PC-3 (cell line): Measurements from ENCODE around the gene SLC6A17. TPM values are rescaled to one million over a fixed set of nuclear protein-coding genes. Genes with fewer than 3 reads are reported as not detected.

Source experiments
- ATAC-seq: fragments of 200-7000 bp; cut with Tn5 transposase; 2 replicates; pipeline ENCODE4 v1.9.1; 2020; ENCODE audit warnings: mild to moderate bottlenecking, moderate library complexity
- BruUV-seq: library from RNA; stranded (reverse); fragments of 400-500 nt; replicated peaks from 2 replicates; lab custom pipeline; 2021; lab: Mats Ljungman, UMichigan
- CTCF ChIA-PET: fragments of 300-600 bp; sonication (Branson Sonifier 250); formaldehyde crosslinking; loops from one replicate; lab custom pipeline; 2022; ENCODE audit warnings: antibody characterized with exemption; lab: Charles Lee
- POLR2A ChIA-PET: fragments of 300-600 bp; sonication (Branson Sonifier 250); formaldehyde crosslinking; loops from one replicate; lab custom pipeline; 2022; ENCODE audit warnings: antibody characterized with exemption; ENCODE audit not compliant: unreplicated experiment; lab: Charles Lee
- DNase-seq: peaks from one replicate; pipeline ENCODE4 v3.0.0-alpha.2; 2015
- H2AFZ ChIP-seq: fragments of 300-600 bp; sonication (generic); 2 replicates; pipeline ENCODE4 v1.6.0; 2016; ENCODE audit warnings: antibody characterized with exemption, low read length
- H3F3A ChIP-seq: fragments of 300-600 bp; sonication (generic); one replicate; pipeline ENCODE4 v1.6.0; 2017; ENCODE audit warnings: antibody characterized with exemption, low read length, control low read depth, mild to moderate bottlenecking; ENCODE audit not compliant: unreplicated experiment
- H3K27ac ChIP-seq: fragments of 300-600 bp; sonication (generic); 2 replicates; pipeline ENCODE4 v1.5.1; 2016; ENCODE audit warnings: mild to moderate bottlenecking, low read length
- H3K27me3 ChIP-seq: fragments of 300-600 bp; sonication (generic); 2 replicates; pipeline ENCODE4 v1.6.1; 2016; ENCODE audit warnings: low read length, mixed read lengths
- H3K36me3 ChIP-seq: fragments of 300-600 bp; sonication (generic); 2 replicates; pipeline ENCODE4 v1.6.1; 2016; ENCODE audit warnings: low read depth, mixed run types, low read length, mixed read lengths
- H3K4me1 ChIP-seq: fragments of 300-600 bp; sonication (generic); 2 replicates; pipeline ENCODE4 v1.5.1; 2016; ENCODE audit warnings: low read length; ENCODE audit not compliant: insufficient read depth
- H3K4me2 ChIP-seq: fragments of 300-600 bp; sonication (generic); 2 replicates; pipeline ENCODE4 v1.6.0; 2016; ENCODE audit warnings: low read length
- H3K4me3 ChIP-seq: fragments of 300-600 bp; sonication (generic); 2 replicates; pipeline ENCODE4 v1.5.1; 2016; ENCODE audit warnings: mild to moderate bottlenecking, low read length, mixed read lengths
- H3K79me2 ChIP-seq: fragments of 300-600 bp; sonication (generic); 2 replicates; pipeline ENCODE4 v1.6.1; 2017; ENCODE audit warnings: low read length, mixed read lengths
- H3K9ac ChIP-seq: fragments of 300-600 bp; sonication (generic); 2 replicates; pipeline ENCODE4 v1.6.0; 2016; ENCODE audit warnings: mild to moderate bottlenecking, low read length
- H3K9me2 ChIP-seq: fragments of 300-600 bp; sonication (generic); replicated peaks from 2 replicates; pipeline ENCODE4 v1.6.1; 2016; ENCODE audit warnings: mixed run types, low read length, mixed read lengths
- H3K9me3 ChIP-seq: fragments of 300-600 bp; sonication (generic); 2 replicates; pipeline ENCODE4 v1.6.1; 2016; ENCODE audit warnings: low read length, mixed read lengths
- H4K20me1 ChIP-seq: fragments of 300-600 bp; sonication (generic); 2 replicates; pipeline ENCODE4 v1.6.1; 2016; ENCODE audit warnings: low read length, mixed read lengths
- EZH2 ChIP-seq: fragments of 300-600 bp; sonication (generic); IDR thresholded peaks from one replicate; pipeline ENCODE4 v1.6.1; 2017; ENCODE audit warnings: antibody characterized with exemption, mild to moderate bottlenecking, low read length; ENCODE audit not compliant: unreplicated experiment
- EZH2phosphoT487 ChIP-seq: fragments of 300-600 bp; sonication (generic); IDR thresholded peaks from 2 replicates; pipeline ENCODE4 v1.6.1; 2018; ENCODE audit warnings: mild to moderate bottlenecking, antibody characterized with exemption, low read length, borderline replicate concordance
- intact Hi-C: fragments of 100-400 bp; cut with micrococcal nuclease; formaldehyde crosslinking; loops from 2 replicates; pipeline ENCODE4 v1.9.0; 2023
- total RNA-seq: library from RNA; depleted of rRNA; stranded (reverse); fragments of >200 nt; gene quantifications from 2 replicates; pipeline ENCODE4 v1.2.3, GENCODE V29; 2014
- TF ChIP-seq, protein P1 (sequence below): fragments of 300-600 bp; sonication (generic); conservative IDR thresholded peaks from 2 replicates; pipeline ENCODE4 v1.5.1; 2017; ENCODE audit warnings: antibody characterized with exemption, low read depth, mild to moderate bottlenecking, low read length

The SLC6A17 gene
- total RNA-seq, 1 experiment from 2014 or later, result not detected

DNA sequence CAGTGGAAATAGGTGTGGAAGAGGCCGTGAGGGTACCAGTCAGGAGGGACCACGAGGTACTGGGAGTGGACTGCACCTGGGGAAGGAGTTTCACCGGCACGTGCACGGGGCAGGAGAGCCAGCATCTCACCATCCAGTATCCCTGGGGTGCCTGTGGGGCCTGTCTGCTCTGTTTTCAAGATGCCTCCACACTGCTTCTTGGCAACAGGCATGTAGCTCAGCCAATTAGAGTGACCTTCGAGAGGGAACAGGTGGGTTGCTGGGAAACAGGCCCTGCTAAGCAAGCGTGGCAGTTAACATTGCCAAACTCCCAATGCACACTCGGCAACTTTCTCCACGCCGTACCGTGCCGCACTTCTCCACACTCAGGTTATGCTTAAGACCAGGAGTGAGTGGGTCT, 77.5 kb downstream of the SLC6A17 start:
- Histone ChIP-seq H3K4me1 (no peaks in the 10 kb centered on the region), H3K4me3 (no peak overlapping the region), H3K36me3 (no peaks in the 10 kb centered on the region), H3K4me2 (no peak overlapping the region), H3K9ac (no peak overlapping the region), H2AFZ (no peak overlapping the region), H3F3A (no peaks in the 10 kb centered on the region), H3K79me2 (no peaks in the 10 kb centered on the region), H4K20me1 (no peaks in the 10 kb centered on the region), H3K27me3 (no peaks in the 10 kb centered on the region), H3K9me3 (no peaks in the 10 kb centered on the region), H3K27ac (no peak overlapping the region), H3K9me2 (no peaks in the 10 kb centered on the region)
- no peak for ATAC-seq
- POLR2A ChIA-PET, result no interaction called here
- TF ChIP-seq, protein P1, sequence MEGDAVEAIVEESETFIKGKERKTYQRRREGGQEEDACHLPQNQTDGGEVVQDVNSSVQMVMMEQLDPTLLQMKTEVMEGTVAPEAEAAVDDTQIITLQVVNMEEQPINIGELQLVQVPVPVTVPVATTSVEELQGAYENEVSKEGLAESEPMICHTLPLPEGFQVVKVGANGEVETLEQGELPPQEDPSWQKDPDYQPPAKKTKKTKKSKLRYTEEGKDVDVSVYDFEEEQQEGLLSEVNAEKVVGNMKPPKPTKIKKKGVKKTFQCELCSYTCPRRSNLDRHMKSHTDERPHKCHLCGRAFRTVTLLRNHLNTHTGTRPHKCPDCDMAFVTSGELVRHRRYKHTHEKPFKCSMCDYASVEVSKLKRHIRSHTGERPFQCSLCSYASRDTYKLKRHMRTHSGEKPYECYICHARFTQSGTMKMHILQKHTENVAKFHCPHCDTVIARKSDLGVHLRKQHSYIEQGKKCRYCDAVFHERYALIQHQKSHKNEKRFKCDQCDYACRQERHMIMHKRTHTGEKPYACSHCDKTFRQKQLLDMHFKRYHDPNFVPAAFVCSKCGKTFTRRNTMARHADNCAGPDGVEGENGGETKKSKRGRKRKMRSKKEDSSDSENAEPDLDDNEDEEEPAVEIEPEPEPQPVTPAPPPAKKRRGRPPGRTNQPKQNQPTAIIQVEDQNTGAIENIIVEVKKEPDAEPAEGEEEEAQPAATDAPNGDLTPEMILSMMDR, result no peak
- TF ChIP-seq EZH2, result no peak
- TF ChIP-seq EZH2phosphoT487, result no peak
- CTCF ChIA-PET, result no interaction called here
- DNase-seq, result no peak
- BruUV-seq, result no TSS peak
- intact Hi-C loops, result no loop called here

DNA sequence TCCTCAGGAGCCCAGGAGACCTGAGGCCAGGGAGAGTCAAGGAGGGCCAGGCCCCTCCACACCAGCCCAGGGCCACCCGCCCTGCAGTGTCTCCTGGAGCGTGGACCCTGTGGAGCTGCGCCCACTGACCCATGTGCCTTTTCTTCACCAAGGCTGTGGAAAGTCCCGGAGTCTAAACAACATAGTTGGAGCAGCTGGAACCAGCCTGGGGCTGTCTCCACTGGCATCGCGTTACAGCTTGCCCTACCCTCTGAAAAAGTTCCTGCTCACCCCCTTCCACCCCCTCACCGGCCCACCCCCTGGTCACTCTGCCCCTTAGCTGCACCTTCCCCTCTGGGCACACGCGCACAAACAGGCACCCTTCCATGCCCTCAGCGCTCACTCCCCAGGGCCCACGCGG, 78.1 kb downstream of the SLC6A17 start:
- intact Hi-C loops, result no loop called here
- Histone ChIP-seq H3K27me3 (no peaks in the 10 kb centered on the region), H3F3A (no peaks in the 10 kb centered on the region), H2AFZ (no peak overlapping the region), H3K27ac (no peak overlapping the region), H3K36me3 (no peaks in the 10 kb centered on the region), H3K79me2 (no peaks in the 10 kb centered on the region), H3K9me3 (no peaks in the 10 kb centered on the region), H3K4me2 (no peak overlapping the region), H4K20me1 (no peaks in the 10 kb centered on the region), H3K4me1 (no peaks in the 10 kb centered on the region), H3K4me3 (no peak overlapping the region), H3K9me2 (no peaks in the 10 kb centered on the region), H3K9ac (no peak overlapping the region)
- ChIA-PET CTCF (no interaction called here), POLR2A (no interaction called here)
- DNase-seq (no peak), ATAC-seq (no peak)
- TF ChIP-seq EZH2phosphoT487, result no peak
- TF ChIP-seq EZH2, result no peak
- TF ChIP-seq, protein P1, result no peak
- BruUV-seq, result no TSS peak

DNA sequence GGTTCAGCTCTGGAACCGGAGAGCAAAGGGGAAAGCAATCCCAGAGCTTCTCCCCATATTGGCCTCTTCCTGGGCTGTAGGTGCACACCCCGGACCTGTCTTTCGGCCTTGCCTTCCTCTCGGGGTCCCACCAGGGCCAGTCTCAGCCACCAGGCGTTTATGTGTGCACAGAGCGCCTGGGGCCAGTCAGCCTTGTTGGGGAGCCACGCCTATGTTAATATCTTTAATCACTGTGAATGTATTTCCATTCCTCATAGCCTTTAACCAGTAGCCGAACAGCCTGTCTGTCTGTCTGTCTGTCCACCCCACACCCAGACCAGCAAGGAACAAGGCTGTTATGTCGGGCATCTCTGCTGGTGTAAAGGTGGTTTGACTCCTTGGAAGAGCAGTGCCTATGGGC, 78.6 kb downstream of the SLC6A17 start:
- no peaks in the 10 kb centered on the region for H3K9me3 ChIP-seq
- TF ChIP-seq EZH2phosphoT487 (no peak), EZH2 (no peak)
- TF ChIP-seq, protein P1, result no peak
- no peak overlapping the region for H2AFZ ChIP-seq
- BruUV-seq, result no TSS peak
- intact Hi-C loops, result no loop called here
- H3K27me3 ChIP-seq, result no peaks in the 10 kb centered on the region
- DNase-seq (no peak), ATAC-seq (no peak)
- no peak overlapping the region for H3K27ac ChIP-seq
- H3K4me1 ChIP-seq, result peaks cover 1% of the 10 kb centered on the region; the same call in 1 of the 2 replicates
- ChIA-PET CTCF (no interaction called here), POLR2A (no interaction called here)
- no peaks in the 10 kb centered on the region for H3K9me2 ChIP-seq
- no peaks in the 10 kb centered on the region for H3K36me3 ChIP-seq
- no peak overlapping the region for H3K4me3 ChIP-seq
- H3K79me2 ChIP-seq, result no peaks in the 10 kb centered on the region
- H4K20me1 ChIP-seq, result no peaks in the 10 kb centered on the region
- H3F3A ChIP-seq, result no peaks in the 10 kb centered on the region
- no peak overlapping the region for H3K4me2 ChIP-seq
- no peak overlapping the region for H3K9ac ChIP-seq
